Measurements from ENCODE around the gene CDR2.

The CDR2 gene

DNA sequence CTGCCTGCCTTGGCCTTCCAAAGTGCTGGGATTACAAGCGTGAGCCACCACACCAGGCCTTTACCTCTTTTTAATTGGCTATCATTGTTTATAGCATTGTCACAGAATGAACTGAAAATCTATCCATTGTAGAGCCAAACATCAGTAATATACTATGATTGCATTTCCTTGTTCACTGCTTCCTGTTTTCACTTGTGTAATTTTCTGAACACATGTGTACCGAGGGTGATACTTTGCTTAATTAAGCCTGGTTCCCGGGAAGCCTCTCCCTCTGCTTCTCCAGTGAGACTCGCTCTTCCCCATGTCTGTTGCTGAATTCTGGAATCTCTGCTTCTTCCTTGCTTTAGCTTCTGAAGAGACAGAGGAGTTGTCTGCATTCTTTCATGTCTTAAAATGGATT, 44.1 kb downstream of the CDR2 start:
- Histone ChIP-seq H3K9me3 (ENCODE audit: severe bottlenecking) (no peaks in the 10 kb centered on the region), H3K27me3 (ENCODE audit: insufficient read depth, low read depth, severe bottlenecking) (no peaks in the 10 kb centered on the region), H3K36me3 (peaks cover 86% of the 10 kb centered on the region), H3K27ac (no peak overlapping the region), H3K4me3 (ENCODE audit: low read depth, low read length) (no peak overlapping the region)
- TF ChIP-seq CTCF (IDR thresholded peaks at IDR 0.05; ENCODE audit: low read depth, low read length), result no peak
- no peak for DNase-seq

- no peak overlapping the region for H3K27ac ChIP-seq
- H3K36me3 ChIP-seq, result peaks cover 86% of the 10 kb centered on the region
- no peak overlapping the region for H3K4me3 ChIP-seq (ENCODE audit: low read depth, low read length)
- no peaks in the 10 kb centered on the region for H3K27me3 ChIP-seq (ENCODE audit: insufficient read depth, low read depth, severe bottlenecking)
- no peaks in the 10 kb centered on the region for H3K9me3 ChIP-seq (ENCODE audit: severe bottlenecking)
- DNase-seq, result no peak
- TF ChIP-seq CTCF (IDR thresholded peaks at IDR 0.05; ENCODE audit: low read depth, low read length), result no peak
Measured at GRCh38 chr16:22329199-22329695, 45.2 kb downstream of the CDR2 start.

DNA sequence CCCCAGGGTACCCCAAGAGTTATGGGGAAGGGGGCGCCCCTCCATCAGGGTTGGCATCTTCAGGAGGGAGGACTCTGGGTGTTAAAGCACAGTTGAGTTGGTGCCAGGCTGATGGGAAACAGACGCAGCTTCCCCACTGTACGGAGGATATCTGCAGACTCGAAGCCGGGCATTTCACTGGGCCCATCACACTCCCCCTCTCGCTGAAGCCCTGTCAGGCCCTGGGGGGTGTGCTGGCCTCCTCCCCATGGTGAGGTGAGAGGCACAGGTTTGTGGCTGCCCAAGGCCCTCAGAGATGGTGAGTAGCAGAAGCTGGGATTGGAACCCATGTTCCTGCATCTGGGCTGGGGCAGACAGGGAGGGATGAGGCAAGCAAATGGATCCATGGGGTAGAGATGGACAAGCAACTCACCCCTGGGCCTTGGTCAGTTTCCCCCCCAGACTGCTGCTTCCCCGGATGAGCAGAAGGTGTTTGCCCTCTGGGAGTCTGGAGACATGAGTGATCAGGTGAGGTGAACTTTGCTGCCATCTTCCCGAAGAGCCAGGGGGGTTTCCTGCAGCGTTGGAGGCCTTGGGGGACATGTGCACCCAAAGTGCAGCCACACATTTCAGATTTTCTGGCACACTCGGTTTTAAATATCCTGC, 46.2 kb downstream of the CDR2 start:
- H3K36me3 ChIP-seq, result peaks cover 84% of the 10 kb centered on the region
- H3K27me3 ChIP-seq (ENCODE audit: insufficient read depth, low read depth, severe bottlenecking), result no peaks in the 10 kb centered on the region
- H3K9me3 ChIP-seq (ENCODE audit: severe bottlenecking), result no peaks in the 10 kb centered on the region
- no peak for TF ChIP-seq CTCF (IDR thresholded peaks at IDR 0.05; ENCODE audit: low read depth, low read length)
- no peak overlapping the region for H3K4me3 ChIP-seq (ENCODE audit: low read depth, low read length)
- H3K27ac ChIP-seq, result no peak overlapping the region
- no peak for DNase-seq

- Histone ChIP-seq H3K36me3 (peaks cover 88% of the 10 kb centered on the region), H3K27ac (no peak overlapping the region), H3K4me3 (ENCODE audit: low read depth, low read length) (no peak overlapping the region), H3K27me3 (ENCODE audit: insufficient read depth, low read depth, severe bottlenecking) (no peaks in the 10 kb centered on the region), H3K9me3 (ENCODE audit: severe bottlenecking) (no peaks in the 10 kb centered on the region)
- TF ChIP-seq CTCF (IDR thresholded peaks at IDR 0.05; ENCODE audit: low read depth, low read length), result no peak
- DNase-seq, result no peak
Measured at GRCh38 chr16:22327446-22327775, 47.0 kb downstream of the CDR2 start.

DNA sequence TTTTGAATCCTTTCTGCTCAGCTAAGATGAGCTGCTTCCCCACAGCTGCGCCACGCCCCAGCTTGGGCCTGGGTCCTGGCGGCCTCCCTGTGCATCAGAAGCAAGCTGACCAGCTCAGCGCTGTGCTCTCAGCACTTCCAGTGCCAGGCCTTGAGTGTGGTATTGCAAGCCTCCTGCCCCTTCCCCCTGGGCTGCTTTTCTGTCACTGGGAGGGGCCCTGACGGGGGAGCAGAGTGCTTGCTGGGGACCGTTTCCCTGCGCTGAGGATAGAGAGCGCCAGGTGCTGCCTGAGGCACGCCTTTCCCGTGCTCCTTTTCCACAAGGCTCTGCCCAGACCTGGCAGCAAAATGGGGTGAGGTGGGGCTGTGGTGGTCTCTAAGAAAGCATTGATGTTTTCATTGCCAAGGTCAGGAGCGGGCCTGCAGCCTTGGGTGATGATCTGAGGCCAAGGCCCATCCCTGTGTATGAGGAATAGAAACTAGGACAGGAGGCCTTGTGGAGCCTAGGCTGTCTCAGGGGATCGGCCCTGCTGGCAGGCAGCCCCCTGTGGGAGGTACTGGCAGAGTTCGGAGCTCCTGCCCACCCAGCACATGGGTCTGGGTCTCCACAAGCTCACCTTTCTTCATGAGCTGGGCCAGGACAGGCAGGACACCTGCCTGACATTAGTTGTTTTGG, 47.5 kb downstream of the CDR2 start:
- no peak for TF ChIP-seq CTCF (IDR thresholded peaks at IDR 0.05; ENCODE audit: low read depth, low read length)
- H3K4me3 ChIP-seq (ENCODE audit: low read depth, low read length), result no peak overlapping the region
- peaks cover 88% of the 10 kb centered on the region for H3K36me3 ChIP-seq
- no peak for DNase-seq
- H3K27ac ChIP-seq, result peak overlapping the region; percentile 18; the same call in 1 of the 2 replicates
- H3K9me3 ChIP-seq (ENCODE audit: severe bottlenecking), result no peaks in the 10 kb centered on the region
- H3K27me3 ChIP-seq (ENCODE audit: insufficient read depth, low read depth, severe bottlenecking), result no peaks in the 10 kb centered on the region

DNA sequence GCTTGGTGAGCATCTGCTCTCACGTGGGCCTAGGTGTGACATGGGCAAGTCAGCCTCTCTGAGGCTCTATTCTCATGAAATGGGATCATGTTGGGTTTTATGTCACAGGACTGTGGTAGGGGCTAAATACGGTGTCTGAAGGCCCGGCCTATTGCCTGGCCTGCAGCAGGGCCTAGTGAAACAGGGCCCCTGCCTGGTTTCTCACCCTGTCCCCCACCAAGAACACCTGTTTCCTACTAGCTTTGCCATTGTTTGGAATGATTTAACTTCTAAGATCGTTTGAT, 48.1 kb downstream of the CDR2 start:
- TF ChIP-seq CTCF (IDR thresholded peaks at IDR 0.05; ENCODE audit: low read depth, low read length), result no peak
- no peak overlapping the region for H3K4me3 ChIP-seq (ENCODE audit: low read depth, low read length)
- no peaks in the 10 kb centered on the region for H3K27me3 ChIP-seq (ENCODE audit: insufficient read depth, low read depth, severe bottlenecking)
- peaks cover 88% of the 10 kb centered on the region for H3K36me3 ChIP-seq
- no peak overlapping the region; the same call in 1 of the 2 replicates for H3K27ac ChIP-seq
- H3K9me3 ChIP-seq (ENCODE audit: severe bottlenecking), result no peaks in the 10 kb centered on the region
- DNase-seq, result no peak
